ENCODE results near the gene SAG. TPM values are rescaled to one million over a fixed set of nuclear protein-coding genes. Genes with fewer than 3 reads are reported as not detected.

Gene SAG
- total and polyA plus RNA-seq, 2 donors (not counting 3 experiments of a cell fraction or from before 2014, with no cell fraction given): not detected

GRCh38 chr2:233311241-233311926 lies 3.8 kb downstream of the SAG start:
- FAIRE-seq: no peak
- H3K27ac ChIP-seq (ENCODE audit: insufficient read depth, low read depth, low read length): no peak overlapping the region
- peaks cover 2 to 4% of the 10 kb centered on the region in 2 experiments for H3K27me3 ChIP-seq (ENCODE audit: control insufficient read depth in 2 of 2, insufficient read depth in 2 of 2, low read length in 2 of 2)
- H3K4me2 ChIP-seq (ENCODE audit: insufficient read depth, low read length): no peak overlapping the region
- no TSS peak for BruUV-seq (replicated peaks)
- no peaks in the 10 kb centered on the region for H4K20me1 ChIP-seq (replicated peaks; ENCODE audit: control insufficient read depth, extremely low read depth, insufficient read depth, low read length)
- H3K79me2 ChIP-seq (ENCODE audit: control insufficient read depth, insufficient read depth, low read length): no peaks in the 10 kb centered on the region
- ChIA-PET POLR2A (no interaction called here), CTCF (no interaction called here)
- H3K4me1 ChIP-seq (ENCODE audit: control insufficient read depth, extremely low read depth, insufficient read depth, low read length): no peaks in the 10 kb centered on the region
- intact Hi-C loops (cut with micrococcal nuclease) (no loop called here), dilution Hi-C loops (cut with MboI; ENCODE audit: extremely low pct_ligation_motif_present, low sequenced_read_pairs) (no loop called here)
- H3K9ac ChIP-seq (replicated peaks; ENCODE audit: extremely low read depth, insufficient read depth, low read length): no peak overlapping the region
- no peak overlapping the region for H3K4me3 ChIP-seq (replicated peaks in 1 of 3; ENCODE audit: insufficient read depth in 1 of 3, low read depth in 1 of 3, low read length in 3 of 3)
- H3K9me1 ChIP-seq (replicated peaks; ENCODE audit: control insufficient read depth, extremely low read depth, insufficient read depth, low read length): no peaks in the 10 kb centered on the region
- DNase-seq (ENCODE audit: low read depth, low spot score): no peak
- no peak for TF ChIP-seq MYC (IDR thresholded peaks at IDR 0.05; ENCODE audit: low read depth, low read length)
- no peak for TF ChIP-seq MAX (IDR thresholded peaks at IDR 0.05; ENCODE audit: insufficient read depth, insufficient read length)
- no peak for TF ChIP-seq CTCF (IDR thresholded peaks at IDR 0.05; ENCODE audit: extremely low read depth in 1 of 2, insufficient read depth in 1 of 2, low read depth in 1 of 2, low read length in 2 of 2)
- no peak for TF ChIP-seq JUN (IDR thresholded peaks at IDR 0.05; ENCODE audit: borderline replicate concordance, insufficient read depth, insufficient read length, low read depth)
- TF ChIP-seq FOS (IDR thresholded peaks at IDR 0.05; ENCODE audit: borderline replicate concordance, insufficient read depth, low read length): no peak
- no peak for TF ChIP-seq EZH2 (IDR thresholded peaks at IDR 0.05; ENCODE audit: borderline replicate concordance, low read depth, low read length, severe bottlenecking)
- no peak for TF ChIP-seq POLR2A (IDR thresholded peaks at IDR 0.05; ENCODE audit: low read depth, low read length)
- no peak for TF ChIP-seq POLR2AphosphoS5 (IDR thresholded peaks at IDR 0.05; ENCODE audit: insufficient read depth, low read depth, low read length)
- no peak for TF ChIP-seq GATA2 (IDR thresholded peaks at IDR 0.05; ENCODE audit: insufficient read depth, insufficient read length, low read depth, low read length)
- H3K9me3 ChIP-seq (replicated peaks; ENCODE audit: control insufficient read depth, insufficient read depth, low read length): no peaks in the 10 kb centered on the region
- no peaks in the 10 kb centered on the region for H3K36me3 ChIP-seq (ENCODE audit: control insufficient read depth in 2 of 2, extremely low read depth in 1 of 2, insufficient read depth in 2 of 2, low read length in 2 of 2)
- H2AFZ ChIP-seq (ENCODE audit: low read depth, low read length): no peak overlapping the region
